ENCODE results near the gene GOT2. TPM values are rescaled to one million over a fixed set of nuclear protein-coding genes. Genes with fewer than 3 reads are reported as not detected.
"Not testable (repeated sequence)": the region's sequence is repeated elsewhere in the genome, so short reads cannot be mapped to it uniquely, and the experiment has no call there.

GOT2 gene
- total RNA-seq, 1 donor from 2014 or later = 50.7 TPM

- Histone ChIP-seq H3K27ac (no peak overlapping the region), H3K36me3 (peaks cover 93% of the 10 kb centered on the region), H3K4me3 (no peak overlapping the region), H3K4me1 (no peaks in the 10 kb centered on the region), H3K27me3 (ENCODE audit: low read depth) (no peaks in the 10 kb centered on the region), H3K9me3 (no peaks in the 10 kb centered on the region)
- ATAC-seq = no peak
- no peak for DNase-seq
- no peak for TF ChIP-seq CTCF (IDR thresholded peaks at IDR 0.05)
- intact Hi-C loops (cut with DNase I) = no loop called here
Observed at GRCh38 chr16:58716468-58716867, 17.6 kb downstream of the GOT2 start.

- Histone ChIP-seq H3K27me3 (ENCODE audit: low read depth) (no peaks in the 10 kb centered on the region), H3K9me3 (no peaks in the 10 kb centered on the region), H3K27ac (no peak overlapping the region), H3K36me3 (peaks cover 87% of the 10 kb centered on the region), H3K4me3 (no peak overlapping the region), H3K4me1 (no peaks in the 10 kb centered on the region)
- no peak for ATAC-seq
- intact Hi-C loops (cut with DNase I) = no loop called here
- DNase-seq = no peak
- no peak for TF ChIP-seq CTCF (IDR thresholded peaks at IDR 0.05)
Observed at GRCh38 chr16:58713742-58714141, 20.4 kb downstream of the GOT2 start.

GRCh38 chr16:58709333-58709732 lies 24.8 kb downstream of the GOT2 start:
- peaks cover 71% of the 10 kb centered on the region for H3K36me3 ChIP-seq
- no peak for DNase-seq

GRCh38 chr16:58699151-58699550 lies 35.0 kb downstream of the GOT2 start:
- DNase-seq (no peak), ATAC-seq (no peak)
- no peak for TF ChIP-seq CTCF (IDR thresholded peaks at IDR 0.05)
- no peaks in the 10 kb centered on the region for H3K27me3 ChIP-seq (ENCODE audit: low read depth)
- no peaks in the 10 kb centered on the region for H3K4me1 ChIP-seq
- intact Hi-C loops (cut with DNase I) = no loop called here
- no peaks in the 10 kb centered on the region for H3K36me3 ChIP-seq
- no peaks in the 10 kb centered on the region for H3K9me3 ChIP-seq
- H3K4me3 ChIP-seq = no peak overlapping the region
- H3K27ac ChIP-seq = no peak overlapping the region

More at GRCh38 chr16:58709333-58709732, 24.8 kb downstream of the GOT2 start:
- intact Hi-C loops (cut with DNase I) = no loop called here
- no peak for ATAC-seq
- H3K4me3 ChIP-seq = no peak overlapping the region
- H3K4me1 ChIP-seq = no peaks in the 10 kb centered on the region
- H3K9me3 ChIP-seq = no peaks in the 10 kb centered on the region
- H3K27me3 ChIP-seq (ENCODE audit: low read depth) = no peaks in the 10 kb centered on the region
- no peak for TF ChIP-seq CTCF (IDR thresholded peaks at IDR 0.05)
- H3K27ac ChIP-seq = no peak overlapping the region

GRCh38 chr16:58695368-58695767 lies 38.7 kb downstream of the GOT2 start:
- Histone ChIP-seq H3K27me3 (ENCODE audit: low read depth) (no peaks in the 10 kb centered on the region), H3K36me3 (no peaks in the 10 kb centered on the region), H3K4me1 (no peaks in the 10 kb centered on the region), H3K4me3 (no peak overlapping the region), H3K27ac (no peak overlapping the region), H3K9me3 (no peaks in the 10 kb centered on the region)
- DNase-seq = no peak
- intact Hi-C loops (cut with DNase I) = no loop called here
- TF ChIP-seq CTCF (IDR thresholded peaks at IDR 0.05) = no peak
- ATAC-seq = no peak

GRCh38 chr16:58692450-58692849 lies 41.7 kb downstream of the GOT2 start:
- no peaks in the 10 kb centered on the region for H3K9me3 ChIP-seq
- no peak for TF ChIP-seq CTCF (IDR thresholded peaks at IDR 0.05)
- ATAC-seq (no peak), DNase-seq (no peak)
- no peaks in the 10 kb centered on the region for H3K4me1 ChIP-seq
- H3K36me3 ChIP-seq = no peaks in the 10 kb centered on the region
- no peak overlapping the region for H3K4me3 ChIP-seq
- H3K27me3 ChIP-seq (ENCODE audit: low read depth) = no peaks in the 10 kb centered on the region
- intact Hi-C loops (cut with DNase I) = no loop called here
- H3K27ac ChIP-seq = no peak overlapping the region

GRCh38 chr16:58686985-58687706 lies 47.0 kb downstream of the GOT2 start:
- intact Hi-C loops (cut with DNase I); H3K9me3 ChIP-seq; ATAC-seq; H3K36me3 ChIP-seq; H3K27me3 ChIP-seq (ENCODE audit: low read depth); H3K27ac ChIP-seq; H3K4me3 ChIP-seq; DNase-seq: not testable (repeated sequence)
- peaks cover 21% of the 10 kb centered on the region for H3K4me1 ChIP-seq
